CD14-positive monocyte (primary cell): ENCODE results near the gene CREB3L1. TPM values are rescaled to one million over a fixed set of nuclear protein-coding genes. Genes with fewer than 3 reads are reported as not detected.

Experiments
- DNase-seq, 3 donors: peaks; one replicate each; pipeline ENCODE4 v3.0.0-alpha.2; 2011 to 2022
- H2AFZ ChIP-seq: 2 replicates; pipeline ENCODE4 v1.6.0; 2012; ENCODE audit warnings: mild to moderate bottlenecking, low read depth, low read length, inconsistent platforms; ENCODE audit not compliant: insufficient read depth, poor library complexity, severe bottlenecking
- H3K27ac ChIP-seq, 2 donors: 1 replicate in 1 of 2; 2 replicates in 1 of 2; pipeline ENCODE4 v1.5.1; 2012 to 2013; ENCODE audit warnings: low read length in 2 of 2, control low read depth in 1 of 2, inconsistent platforms in 1 of 2, low read depth in 1 of 2, mild to moderate bottlenecking in 1 of 2
- H3K27me3 ChIP-seq, 2 donors: one replicate each; pipeline versions ENCODE4 v1.6.0 to v1.6.1; 2011 to 2013; ENCODE audit warnings: low read length in 2 of 2; ENCODE audit not compliant: control insufficient read depth in 2 of 2, insufficient read depth in 2 of 2
- H3K36me3 ChIP-seq, 2 donors: replicated peaks in 1 of 2; 1 replicate in 1 of 2; 2 replicates in 1 of 2; pipeline versions ENCODE4 v1.5.1 to v1.6.1; 2012 to 2013; ENCODE audit warnings: low read length in 2 of 2, control low read depth in 1 of 2, inconsistent platforms in 1 of 2, mild to moderate bottlenecking in 1 of 2; ENCODE audit not compliant: insufficient read depth in 2 of 2, control insufficient read depth in 1 of 2
- H3K4me1 ChIP-seq, 2 donors: 1 replicate in 1 of 2; 2 replicates in 1 of 2; pipeline versions ENCODE4 v1.5.1 to v1.6.1; 2012 to 2013; ENCODE audit warnings: low read length in 2 of 2, control low read depth in 1 of 2, inconsistent platforms in 1 of 2, mild to moderate bottlenecking in 1 of 2, moderate library complexity in 1 of 2; ENCODE audit not compliant: insufficient read depth in 2 of 2, control insufficient read depth in 1 of 2
- H3K4me2 ChIP-seq: replicated peaks from 2 replicates; pipeline ENCODE3; 2012; ENCODE audit warnings: low read length, moderate library complexity, mild to moderate bottlenecking; ENCODE audit not compliant: poor library complexity, severe bottlenecking; ENCODE audit errors: extremely low read depth
- H3K4me3 ChIP-seq, 3 experiments: fragments of 200-600 bp in 1 of 3; sonication (generic) in 1 of 3; replicated peaks in 1 of 3; 1 replicate in 2 of 3; 2 replicates in 1 of 3; pipeline ENCODE4 v1.5.1; 2011 to 2013; ENCODE audit warnings: low read length in 3 of 3, mild to moderate bottlenecking in 3 of 3, control low read depth in 2 of 3, low read depth in 2 of 3, inconsistent platforms in 1 of 3, moderate library complexity in 1 of 3
- H3K79me2 ChIP-seq: 2 replicates; pipeline ENCODE4 v1.6.0; 2012; ENCODE audit warnings: mild to moderate bottlenecking, control low read depth, inconsistent platforms, low read length, moderate library complexity; ENCODE audit not compliant: insufficient read depth
- H3K9ac ChIP-seq: 2 replicates; pipeline ENCODE4 v1.6.0; 2017; ENCODE audit warnings: low read length, mild to moderate bottlenecking; ENCODE audit not compliant: insufficient read depth, poor library complexity, severe bottlenecking
- H3K9me3 ChIP-seq, 2 donors: replicated peaks in 1 of 2; 1 replicate in 1 of 2; 2 replicates in 1 of 2; pipeline versions ENCODE4 v1.5.1 to v1.6.1; 2012 to 2013; ENCODE audit warnings: low read length in 2 of 2, control low read depth in 1 of 2; ENCODE audit not compliant: control insufficient read depth in 1 of 2, insufficient read depth in 1 of 2
- H4K20me1 ChIP-seq: 2 replicates; pipeline ENCODE4 v1.6.0; 2012; ENCODE audit warnings: mild to moderate bottlenecking, low read length, control low read depth, moderate library complexity; ENCODE audit not compliant: insufficient read depth
- H3K27ac Mint-ChIP-seq, 7 donors: one replicate each; pipeline ENCODE4 v1.8.0; 2020; ENCODE audit warnings: mild to moderate bottlenecking in 7 of 7, mixed read lengths in 7 of 7, moderate library complexity in 6 of 7, inconsistent platforms in 2 of 7
- H3K27me3 Mint-ChIP-seq, 3 donors: one replicate each; pipeline ENCODE4 v1.8.0; 2021 to 2022; ENCODE audit warnings: low read depth in 3 of 3, mild to moderate bottlenecking in 3 of 3, mixed read lengths in 3 of 3, moderate library complexity in 3 of 3, inconsistent platforms in 1 of 3
- H3K36me3 Mint-ChIP-seq, 2 donors: one replicate each; pipeline ENCODE4 v1.8.0; 2020; ENCODE audit warnings: mixed read lengths in 2 of 2, inconsistent platforms in 1 of 2, mild to moderate bottlenecking in 1 of 2
- H3K4me1 Mint-ChIP-seq: one replicate; pipeline ENCODE4 v1.8.0; 2020; ENCODE audit warnings: mild to moderate bottlenecking, mixed read lengths
- H3K4me3 Mint-ChIP-seq, 2 donors: one replicate each; pipeline ENCODE4 v1.8.0; 2020; ENCODE audit warnings: mild to moderate bottlenecking in 2 of 2, mixed read lengths in 2 of 2, moderate library complexity in 1 of 2
- H3K9me3 Mint-ChIP-seq, 7 donors: one replicate each; pipeline ENCODE4 v1.8.0; 2020 to 2022; ENCODE audit warnings: mixed read lengths in 7 of 7, mild to moderate bottlenecking in 6 of 7, moderate library complexity in 6 of 7, inconsistent platforms in 2 of 7
- WGBS: methylation state at CpG from one replicate; pipeline ENCODE4 v1.1.5; 2013; ENCODE audit warnings: missing lambda C conversion rate; ENCODE audit not compliant: insufficient coverage; 5-methylcytosine and 5-hydroxymethylcytosine counted together
- intact Hi-C, 2 donors: fragments of 100-400 bp; cut with micrococcal nuclease; formaldehyde crosslinking; loops; one replicate each; pipeline versions ENCODE4 v1.15.0 to v1.15.1; 2023
- polyA plus RNA-seq, 3 donors: library from polyadenylated mRNA; depleted of rRNA in 1 of 3; unstranded in 2 of 3; stranded (reverse) in 1 of 3; fragments of 300-500 nt in 2 of 3; fragments of >200 nt in 1 of 3; fragmentation: Illumina TruSeq in 2 of 3; gene quantifications; 1 replicate in 2 of 3; 2 replicates in 1 of 3; pipeline ENCODE4 v1.2.3, GENCODE V29; 2012 to 2021
- TF ChIP-seq, protein P1 (sequence below): fragments of 200-600 bp; IDR thresholded peaks from one replicate; pipeline ENCODE4 v1.8.0; 2022; ENCODE audit warnings: antibody characterized with exemption, mild to moderate bottlenecking

Gene CREB3L1
- polyA plus RNA-seq, 3 donors, result not detected

DNA sequence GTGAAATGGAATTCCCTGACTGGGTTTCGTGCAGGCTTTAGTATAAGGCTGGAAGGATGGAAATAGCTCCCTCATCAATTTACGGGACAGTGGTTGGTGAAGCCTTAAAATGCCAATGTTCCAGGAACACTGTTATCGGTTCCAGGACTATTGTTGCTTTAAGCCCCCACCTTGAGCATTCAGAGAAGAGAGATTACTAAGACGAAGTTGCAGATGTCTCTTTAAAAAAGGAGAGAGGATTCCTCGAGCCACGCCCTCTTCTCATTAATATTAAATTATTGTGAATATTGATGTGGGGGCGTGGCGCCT lies 195 bp upstream of the CREB3L1 start:
- intact Hi-C loops, result no loop called here
- H3K4me1 Mint-ChIP-seq, result peaks cover 18% of the 10 kb centered on the region
- H3K9me3 Mint-ChIP-seq, result peaks cover 0 to 7% (median 0%) of the 10 kb centered on the region in 7 donors
- Histone ChIP-seq H3K36me3 (no peaks in the 10 kb centered on the region), H3K27ac (no peak overlapping the region), H3K4me3 (peak overlapping the region in 1 of 3 experiments; percentile 61), H4K20me1 (no peaks in the 10 kb centered on the region), H3K4me2 (peak overlapping the region; percentile 66), H3K9ac (peak overlapping the region; percentile 15), H3K79me2 (no peaks in the 10 kb centered on the region), H3K27me3 (peaks cover 27 to 53% of the 10 kb centered on the region in 2 donors), H3K4me1 (peaks cover 10 to 15% of the 10 kb centered on the region in 2 donors), H2AFZ (peak overlapping the region; percentile 59), H3K9me3 (no peaks in the 10 kb centered on the region)
- TF ChIP-seq, protein P1, sequence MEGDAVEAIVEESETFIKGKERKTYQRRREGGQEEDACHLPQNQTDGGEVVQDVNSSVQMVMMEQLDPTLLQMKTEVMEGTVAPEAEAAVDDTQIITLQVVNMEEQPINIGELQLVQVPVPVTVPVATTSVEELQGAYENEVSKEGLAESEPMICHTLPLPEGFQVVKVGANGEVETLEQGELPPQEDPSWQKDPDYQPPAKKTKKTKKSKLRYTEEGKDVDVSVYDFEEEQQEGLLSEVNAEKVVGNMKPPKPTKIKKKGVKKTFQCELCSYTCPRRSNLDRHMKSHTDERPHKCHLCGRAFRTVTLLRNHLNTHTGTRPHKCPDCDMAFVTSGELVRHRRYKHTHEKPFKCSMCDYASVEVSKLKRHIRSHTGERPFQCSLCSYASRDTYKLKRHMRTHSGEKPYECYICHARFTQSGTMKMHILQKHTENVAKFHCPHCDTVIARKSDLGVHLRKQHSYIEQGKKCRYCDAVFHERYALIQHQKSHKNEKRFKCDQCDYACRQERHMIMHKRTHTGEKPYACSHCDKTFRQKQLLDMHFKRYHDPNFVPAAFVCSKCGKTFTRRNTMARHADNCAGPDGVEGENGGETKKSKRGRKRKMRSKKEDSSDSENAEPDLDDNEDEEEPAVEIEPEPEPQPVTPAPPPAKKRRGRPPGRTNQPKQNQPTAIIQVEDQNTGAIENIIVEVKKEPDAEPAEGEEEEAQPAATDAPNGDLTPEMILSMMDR, result no peak
- 60% methylated on average over 1 of the region's 8 CpGs for WGBS
- H3K27ac Mint-ChIP-seq, result no peak overlapping the region
- peak overlapping the region; percentile 37 to 87 for H3K4me3 Mint-ChIP-seq
- DNase-seq, result peak in 1 of 3 donors; percentile 7
- peaks cover 0 to 3% of the 10 kb centered on the region in 2 donors for H3K36me3 Mint-ChIP-seq
- peaks cover 44 to 63% (median 48%) of the 10 kb centered on the region in 3 donors for H3K27me3 Mint-ChIP-seq

DNA sequence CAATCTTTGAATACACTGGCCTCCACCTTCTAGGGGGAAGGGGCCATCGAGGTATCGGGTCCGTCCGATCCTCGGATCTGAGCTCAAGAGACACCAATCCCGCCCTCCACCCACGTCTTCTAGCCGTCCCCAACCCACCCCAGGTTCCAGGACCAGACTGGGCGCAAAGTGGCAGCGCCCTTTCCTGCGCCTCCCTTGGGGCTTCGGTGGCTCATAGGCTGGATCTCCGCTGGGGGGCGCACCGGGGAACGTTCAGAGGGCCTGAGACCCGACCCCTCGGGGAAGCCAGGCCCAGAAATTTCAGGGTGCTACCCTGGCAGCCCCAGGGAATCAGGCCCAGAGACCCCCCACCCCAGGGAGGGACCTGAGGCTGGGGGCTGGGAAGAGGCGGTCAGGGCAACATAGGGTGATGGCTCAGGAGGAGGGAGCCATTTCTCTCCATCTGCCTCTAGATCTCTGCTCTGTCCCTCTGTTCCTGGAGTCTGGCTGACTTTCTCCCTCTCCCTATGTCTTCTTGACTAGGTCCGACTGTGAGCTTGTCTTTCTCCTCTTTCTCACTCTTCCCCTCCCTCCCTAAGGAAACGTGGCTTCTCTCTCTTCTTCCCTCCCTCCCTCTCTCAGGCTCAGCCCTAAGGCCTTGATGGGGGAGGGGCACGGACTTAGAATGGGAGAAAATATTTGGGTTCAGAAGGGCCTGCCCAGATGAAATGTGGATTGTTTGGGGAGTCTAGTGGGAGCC lies 1.1 kb downstream of the CREB3L1 start:
- H3K27ac ChIP-seq, result no peak overlapping the region
- TF ChIP-seq, protein P1, result peak; percentile 39

More for the DNA sequence above, 1.1 kb downstream of the CREB3L1 start:
- H2AFZ ChIP-seq, result no peak overlapping the region
- peaks cover 0 to 7% (median 0%) of the 10 kb centered on the region in 7 donors for H3K9me3 Mint-ChIP-seq
- intact Hi-C loops, result no loop called here
- peak overlapping the region; percentile 66 for H3K4me2 ChIP-seq
- peaks cover 27 to 57% of the 10 kb centered on the region in 2 donors for H3K27me3 ChIP-seq
- H3K79me2 ChIP-seq, result no peaks in the 10 kb centered on the region
- peak in 1 of 3 donors; percentile 17 for DNase-seq
- peaks cover 14% of the 10 kb centered on the region for H3K4me1 Mint-ChIP-seq
- H3K9ac ChIP-seq, result peak overlapping the region; percentile 15
- H3K36me3 ChIP-seq, result no peaks in the 10 kb centered on the region
- 13% methylated on average over 17 of the region's 22 CpGs for WGBS
- no peak overlapping the region for H3K27ac Mint-ChIP-seq
- H4K20me1 ChIP-seq, result no peaks in the 10 kb centered on the region
- peak overlapping the region in 1 of 2 donors; percentile 68 for H3K4me3 Mint-ChIP-seq
- peaks cover 0 to 3% of the 10 kb centered on the region in 2 donors for H3K36me3 Mint-ChIP-seq
- H3K4me1 ChIP-seq, result peaks cover 10 to 13% of the 10 kb centered on the region in 2 donors
- peak overlapping the region in 1 of 3 experiments; percentile 61 for H3K4me3 ChIP-seq
- peaks cover 47 to 68% (median 48%) of the 10 kb centered on the region in 3 donors for H3K27me3 Mint-ChIP-seq
- no peaks in the 10 kb centered on the region for H3K9me3 ChIP-seq
